ENCODE measurements around the gene PARP1.

- TF ChIP-seq, protein P1, sequence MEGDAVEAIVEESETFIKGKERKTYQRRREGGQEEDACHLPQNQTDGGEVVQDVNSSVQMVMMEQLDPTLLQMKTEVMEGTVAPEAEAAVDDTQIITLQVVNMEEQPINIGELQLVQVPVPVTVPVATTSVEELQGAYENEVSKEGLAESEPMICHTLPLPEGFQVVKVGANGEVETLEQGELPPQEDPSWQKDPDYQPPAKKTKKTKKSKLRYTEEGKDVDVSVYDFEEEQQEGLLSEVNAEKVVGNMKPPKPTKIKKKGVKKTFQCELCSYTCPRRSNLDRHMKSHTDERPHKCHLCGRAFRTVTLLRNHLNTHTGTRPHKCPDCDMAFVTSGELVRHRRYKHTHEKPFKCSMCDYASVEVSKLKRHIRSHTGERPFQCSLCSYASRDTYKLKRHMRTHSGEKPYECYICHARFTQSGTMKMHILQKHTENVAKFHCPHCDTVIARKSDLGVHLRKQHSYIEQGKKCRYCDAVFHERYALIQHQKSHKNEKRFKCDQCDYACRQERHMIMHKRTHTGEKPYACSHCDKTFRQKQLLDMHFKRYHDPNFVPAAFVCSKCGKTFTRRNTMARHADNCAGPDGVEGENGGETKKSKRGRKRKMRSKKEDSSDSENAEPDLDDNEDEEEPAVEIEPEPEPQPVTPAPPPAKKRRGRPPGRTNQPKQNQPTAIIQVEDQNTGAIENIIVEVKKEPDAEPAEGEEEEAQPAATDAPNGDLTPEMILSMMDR (IDR thresholded peaks at IDR 0.05) = no peak
- no peak for TF ChIP-seq POLR2A (IDR thresholded peaks at IDR 0.05)
Measured at GRCh38 chr1:226337276-226337875, 70.5 kb downstream of the PARP1 start.
